Suprapubic skin (tissue), 4 donors: ENCODE measurements around the gene RECK. TPM values are rescaled to one million over a fixed set of nuclear protein-coding genes. Genes with fewer than 3 reads are reported as not detected.

Source experiments
- DNase-seq, 2 donors: peaks; one replicate each; pipeline ENCODE4 v3.0.0-alpha.2; 2019; ENCODE audit warnings: low spot score in 2 of 2
- H3K27ac ChIP-seq: fragments of 200-600 bp; sonication (generic); one replicate; pipeline ENCODE4 v1.5.1; 2019
- H3K27me3 ChIP-seq: fragments of 200-600 bp; sonication (generic); one replicate; pipeline ENCODE4 v1.5.1; 2019
- H3K36me3 ChIP-seq: fragments of 200-600 bp; sonication (generic); one replicate; pipeline ENCODE4 v1.5.1; 2019
- H3K4me1 ChIP-seq: fragments of 200-600 bp; sonication (generic); one replicate; pipeline ENCODE4 v1.5.1; 2019
- H3K4me3 ChIP-seq: fragments of 200-600 bp; sonication (generic); one replicate; pipeline ENCODE4 v1.5.1; 2019; ENCODE audit warnings: mild to moderate bottlenecking
- H3K9me3 ChIP-seq: fragments of 200-600 bp; sonication (generic); one replicate; pipeline ENCODE4 v1.5.1; 2019
- CTCF ChIP-seq, 2 donors: fragments of 200-600 bp in 1 of 2; fragments of 450-650 bp in 1 of 2; sonication (generic) in 1 of 2; IDR thresholded peaks; one replicate each; pipeline ENCODE4 v1.5.1; 2016 to 2019; ENCODE audit warnings: antibody characterized with exemption in 2 of 2, mild to moderate bottlenecking in 1 of 2, moderate library complexity in 1 of 2
- EP300 ChIP-seq: sonication (generic); formaldehyde crosslinking; IDR thresholded peaks from one replicate; pipeline ENCODE4 v1.6.1; 2017; ENCODE audit warnings: antibody characterized with exemption
- POLR2A ChIP-seq, 2 donors: fragments of 450-650 bp; IDR thresholded peaks; one replicate each; pipeline ENCODE4 v1.6.1; 2017; ENCODE audit warnings: antibody characterized with exemption in 2 of 2, mild to moderate bottlenecking in 2 of 2, moderate library complexity in 2 of 2
- POLR2AphosphoS5 ChIP-seq, 3 donors: sonication (generic); formaldehyde crosslinking; IDR thresholded peaks; one replicate each; pipeline ENCODE4 v1.6.1; 2017; ENCODE audit warnings: antibody characterized with exemption in 3 of 3
- WGBS: methylation state at CpG from one replicate; pipeline ENCODE4 v1.1.5; 2018; 5-methylcytosine and 5-hydroxymethylcytosine counted together
- total RNA-seq, 4 donors: library from RNA; depleted of rRNA; stranded (reverse); fragments of >200 nt; gene quantifications; one replicate each; pipeline ENCODE4 v1.1.0, GENCODE V29; 2016

Gene RECK
- total RNA-seq, 4 donors from 2014 or later, result 3.1 to 6.4 (median 4.0) TPM

GRCh38 chr9:36120705-36121104, 84.0 kb downstream of the RECK start:
- Histone ChIP-seq H3K9me3 (no peaks in the 10 kb centered on the region), H3K4me1 (no peaks in the 10 kb centered on the region), H3K4me3 (no peak overlapping the region), H3K27ac (no peak overlapping the region), H3K36me3 (peaks cover 12% of the 10 kb centered on the region), H3K27me3 (no peaks in the 10 kb centered on the region)
- TF ChIP-seq POLR2AphosphoS5 (IDR thresholded peaks at IDR 0.05) (no peak), CTCF (IDR thresholded peaks at IDR 0.05) (no peak), EP300 (no peak), POLR2A (IDR thresholded peaks at IDR 0.05) (no peak)
- 91% methylated on average over 4 of the region's 4 CpGs for WGBS
- DNase-seq, result no peak

- Histone ChIP-seq H3K9me3 (no peaks in the 10 kb centered on the region), H3K4me3 (no peak overlapping the region), H3K36me3 (peaks cover 12% of the 10 kb centered on the region), H3K27me3 (no peaks in the 10 kb centered on the region), H3K27ac (no peak overlapping the region), H3K4me1 (no peaks in the 10 kb centered on the region)
- no peak for DNase-seq
- TF ChIP-seq CTCF (IDR thresholded peaks at IDR 0.05) (no peak), POLR2AphosphoS5 (IDR thresholded peaks at IDR 0.05) (no peak), POLR2A (IDR thresholded peaks at IDR 0.05) (no peak), EP300 (no peak)
- WGBS, result 89% methylated on average over 7 of the region's 7 CpGs
Measured at GRCh38 chr9:36121971-36122370, 85.3 kb downstream of the RECK start.

- no peaks in the 10 kb centered on the region for H3K27me3 ChIP-seq
- no peaks in the 10 kb centered on the region for H3K4me1 ChIP-seq
- WGBS, result 93% methylated on average over 2 of the region's 2 CpGs
Measured at GRCh38 chr9:36123515-36123914, 86.8 kb downstream of the RECK start.

GRCh38 chr9:36125062-36125855, 88.5 kb downstream of the RECK start:
- Histone ChIP-seq H3K9me3 (no peaks in the 10 kb centered on the region), H3K4me1 (no peaks in the 10 kb centered on the region), H3K27me3 (no peaks in the 10 kb centered on the region), H3K27ac (no peak overlapping the region), H3K4me3 (no peak overlapping the region), H3K36me3 (peaks cover 12% of the 10 kb centered on the region)
- WGBS, result 78% methylated on average over 10 of the region's 10 CpGs
- TF ChIP-seq POLR2A (IDR thresholded peaks at IDR 0.05) (no peak), CTCF (IDR thresholded peaks at IDR 0.05) (no peak), POLR2AphosphoS5 (IDR thresholded peaks at IDR 0.05) (no peak), EP300 (no peak)
- DNase-seq, result no peak

More at GRCh38 chr9:36123515-36123914, 86.8 kb downstream of the RECK start:
- Histone ChIP-seq H3K27ac (no peak overlapping the region), H3K36me3 (peaks cover 12% of the 10 kb centered on the region), H3K4me3 (no peak overlapping the region), H3K9me3 (no peaks in the 10 kb centered on the region)
- DNase-seq, result no peak
- TF ChIP-seq POLR2A (IDR thresholded peaks at IDR 0.05), result no peak
- no peak for TF ChIP-seq CTCF (IDR thresholded peaks at IDR 0.05)
- no peak for TF ChIP-seq EP300
- TF ChIP-seq POLR2AphosphoS5 (IDR thresholded peaks at IDR 0.05), result no peak

GRCh38 chr9:36126016-36126730, 89.5 kb downstream of the RECK start:
- Histone ChIP-seq H3K9me3 (no peaks in the 10 kb centered on the region), H3K36me3 (peaks cover 11% of the 10 kb centered on the region), H3K4me1 (no peaks in the 10 kb centered on the region), H3K27me3 (no peaks in the 10 kb centered on the region), H3K4me3 (no peak overlapping the region), H3K27ac (no peak overlapping the region)
- WGBS, result 74% methylated on average over 7 of the region's 7 CpGs
- no peak for TF ChIP-seq POLR2A (IDR thresholded peaks at IDR 0.05)
- no peak for TF ChIP-seq POLR2AphosphoS5 (IDR thresholded peaks at IDR 0.05)
- no peak for TF ChIP-seq CTCF (IDR thresholded peaks at IDR 0.05)
- TF ChIP-seq EP300, result no peak
- no peak for DNase-seq
